B cell (primary cell): ENCODE data around the gene LIFR. TPM values are rescaled to one million over a fixed set of nuclear protein-coding genes. Genes with fewer than 3 reads are reported as not detected.

ENCODE experiments used
- ATAC-seq: fragments of 200-7000 bp; cut with Tn5 transposase; one replicate; pipeline ENCODE4 v1.10.0; 2021; ENCODE audit warnings: low read depth, mild to moderate bottlenecking, moderate number of reproducible peaks, moderate library complexity
- CTCF ChIA-PET: fragments of 350-600 bp; sonication (Branson Sonifier 250); formaldehyde crosslinking; loops from one replicate; lab custom pipeline; 2021; ENCODE audit warnings: antibody characterized with exemption, inconsistent platforms; lab: Charles Lee
- POLR2A ChIA-PET: fragments of 350-600 bp; sonication (Branson Sonifier 250); formaldehyde crosslinking; loops from one replicate; lab custom pipeline; 2021; ENCODE audit warnings: antibody characterized with exemption; lab: Charles Lee
- DNase-seq: peaks from one replicate; pipeline ENCODE4 v3.0.0; 2013
- H2AFZ ChIP-seq: 2 replicates; pipeline ENCODE4 v1.6.1; 2012; ENCODE audit warnings: mild to moderate bottlenecking, low read depth, low read length; ENCODE audit not compliant: insufficient read depth, poor library complexity, severe bottlenecking
- H3K27ac ChIP-seq, 2 donors: 1 replicate in 1 of 2; 2 replicates in 1 of 2; pipeline ENCODE4 v1.5.1; 2012 to 2013; ENCODE audit warnings: low read length in 2 of 2, mild to moderate bottlenecking in 2 of 2, moderate library complexity in 1 of 2
- H3K27me3 ChIP-seq, 4 experiments: fragments of 200-600 bp in 1 of 4; sonication (generic) in 1 of 4; replicated peaks in 1 of 4; 1 replicate in 2 of 4; 2 replicates in 2 of 4; pipeline versions ENCODE4 v1.6.1 to v1.7.0; 2013 to 2016; ENCODE audit warnings: low read length in 3 of 4, mild to moderate bottlenecking in 2 of 4, mixed read lengths in 1 of 4, moderate library complexity in 1 of 4; ENCODE audit not compliant: insufficient read depth in 4 of 4, control insufficient read depth in 3 of 4; ENCODE audit errors: control extremely low read depth in 1 of 4
- H3K36me3 ChIP-seq, 2 experiments: replicated peaks in 1 of 2; 1 replicate in 1 of 2; 2 replicates in 1 of 2; pipeline versions ENCODE4 v1.6.1 to v1.7.1; 2013; ENCODE audit warnings: low read length in 1 of 2; ENCODE audit not compliant: insufficient read depth in 2 of 2, control insufficient read depth in 1 of 2; ENCODE audit errors: control extremely low read depth in 1 of 2, extremely low read depth in 1 of 2
- H3K4me1 ChIP-seq, 2 donors: fragments of 200-600 bp in 1 of 2; sonication (generic) in 1 of 2; 1 replicate in 1 of 2; 2 replicates in 1 of 2; pipeline versions ENCODE4 v1.5.1 to v1.6.1; 2013 to 2017; ENCODE audit warnings: low read length in 2 of 2; ENCODE audit not compliant: control insufficient read depth in 2 of 2, insufficient read depth in 2 of 2
- H3K4me2 ChIP-seq: replicated peaks from 2 replicates; pipeline ENCODE3; 2012; ENCODE audit warnings: mild to moderate bottlenecking, low read depth, low read length; ENCODE audit not compliant: poor library complexity, severe bottlenecking
- H3K4me3 ChIP-seq, 5 experiments: fragments of 200-600 bp in 1 of 5; sonication (generic) in 1 of 5; 1 replicate in 3 of 5; 2 replicates in 2 of 5; pipeline versions ENCODE4 v1.5.1 to v1.7.0; 2011 to 2016; ENCODE audit warnings: low read length in 4 of 5, mild to moderate bottlenecking in 4 of 5, low read depth in 2 of 5, control low read depth in 1 of 5, moderate library complexity in 1 of 5; ENCODE audit not compliant: insufficient read depth in 1 of 5; ENCODE audit errors: control extremely low read depth in 1 of 5, extremely low read depth in 1 of 5
- H3K79me2 ChIP-seq: fragments of 200-600 bp; sonication (generic); one replicate; pipeline ENCODE4 v1.6.0; 2016; ENCODE audit warnings: low read length; ENCODE audit not compliant: control insufficient read depth, insufficient read depth
- H3K9ac ChIP-seq: fragments of 200-600 bp; sonication (generic); 2 replicates; pipeline ENCODE4 v1.6.1; 2017; ENCODE audit warnings: mild to moderate bottlenecking, low read length, moderate library complexity
- H3K9me3 ChIP-seq, 3 donors: one replicate each; pipeline versions ENCODE4 v1.6.1 to v1.7.1; 2013; ENCODE audit warnings: low read length in 2 of 3; ENCODE audit not compliant: control insufficient read depth in 2 of 3, insufficient read depth in 1 of 3; ENCODE audit errors: control extremely low read depth in 1 of 3
- H4K20me1 ChIP-seq: 2 replicates; pipeline ENCODE4 v1.6.0; 2012; ENCODE audit warnings: mild to moderate bottlenecking, low read length; ENCODE audit not compliant: insufficient read depth, control insufficient read depth, poor library complexity, severe bottlenecking
- H3K27ac Mint-ChIP-seq: one replicate; pipeline ENCODE4 v1.8.0; 2021; ENCODE audit warnings: mixed read lengths
- H3K27me3 Mint-ChIP-seq: one replicate; pipeline ENCODE4 v1.8.0; 2021; ENCODE audit warnings: mixed read lengths
- H3K4me1 Mint-ChIP-seq: one replicate; pipeline ENCODE4 v1.8.0; 2021; ENCODE audit warnings: mixed read lengths
- H3K4me3 Mint-ChIP-seq: one replicate; pipeline ENCODE4 v1.8.0; 2021; ENCODE audit warnings: mixed read lengths
- H3K9me3 Mint-ChIP-seq: one replicate; pipeline ENCODE4 v1.8.0; 2022; ENCODE audit warnings: mixed read lengths; ENCODE audit not compliant: insufficient read depth
- CTCF ChIP-seq: fragments of 200-600 bp; IDR thresholded peaks from one replicate; pipeline ENCODE4 v1.8.0; 2022; ENCODE audit warnings: antibody characterized with exemption, mild to moderate bottlenecking
- EZH2 ChIP-seq: IDR thresholded peaks from 2 replicates; pipeline ENCODE4 v1.6.1; 2012; ENCODE audit warnings: borderline replicate concordance, low read depth, mild to moderate bottlenecking, moderate library complexity, low read length; ENCODE audit not compliant: insufficient read depth, poor library complexity, severe bottlenecking
- WGBS: methylation state at CpG from one replicate; pipeline ENCODE4 v1.1.5; 2013; ENCODE audit warnings: missing lambda C conversion rate; ENCODE audit not compliant: insufficient coverage; 5-methylcytosine and 5-hydroxymethylcytosine counted together
- intact Hi-C: fragments of 100-400 bp; cut with micrococcal nuclease; formaldehyde crosslinking; loops from one replicate; pipeline ENCODE4 v1.10.0; 2022
- polyA plus RNA-seq: library from polyadenylated mRNA; depleted of rRNA; stranded (reverse); fragments of >200 nt; gene quantifications from 2 replicates; pipeline ENCODE4 v1.2.3, GENCODE V29; 2012
- total RNA-seq, 2 donors: library from RNA; stranded (reverse); fragments of 120-200 nt in 1 of 2; gene quantifications; 1 replicate in 1 of 2; 2 replicates in 1 of 2; pipeline versions ENCODE4 v1.2.3 to v1.2.4, GENCODE V29; 2013 to 2022

Gene LIFR
- total and polyA plus RNA-seq, 2 donors (not counting 1 experiment from before 2014, with no cell fraction given): not detected

GRCh38 chr5:38465702-38466423 lies 90.6 kb downstream of the LIFR start:
- Histone ChIP-seq H3K79me2 (no peaks in the 10 kb centered on the region), H3K9me3 (peaks cover 0 to 37% (median 0%) of the 10 kb centered on the region in 3 donors), H3K4me2 (no peak overlapping the region), H3K27me3 (peaks cover 0 to 64% (median 20%) of the 10 kb centered on the region in 4 experiments), H3K36me3 (no peaks in the 10 kb centered on the region), H3K4me3 (no peak overlapping the region), H3K4me1 (no peaks in the 10 kb centered on the region), H3K9ac (no peak overlapping the region), H3K27ac (no peak overlapping the region), H2AFZ (no peak overlapping the region), H4K20me1 (no peaks in the 10 kb centered on the region)
- intact Hi-C loops: no loop called here
- no peaks in the 10 kb centered on the region for H3K9me3 Mint-ChIP-seq
- 94% methylated on average over 9 of the region's 9 CpGs for WGBS
- H3K27ac Mint-ChIP-seq: no peak overlapping the region
- no peak overlapping the region for H3K4me3 Mint-ChIP-seq
- ChIA-PET POLR2A (no interaction called here), CTCF (interaction anchor here (2.9 kb wide), 1 partner anchor 24 kb away, joined by 8 read pairs; no protein-coding TSS in a partner anchor)
- H3K4me1 Mint-ChIP-seq: no peaks in the 10 kb centered on the region
- H3K27me3 Mint-ChIP-seq: peaks cover 49% of the 10 kb centered on the region
- DNase-seq: no peak
- no peak for ATAC-seq
- TF ChIP-seq CTCF: no peak
- no peak for TF ChIP-seq EZH2

GRCh38 chr5:38465061-38465460 lies 91.4 kb downstream of the LIFR start:
- no peak overlapping the region for H3K9ac ChIP-seq
- H2AFZ ChIP-seq: no peak overlapping the region
- Mint-ChIP-seq H3K27ac (no peak overlapping the region), H3K27me3 (peaks cover 50% of the 10 kb centered on the region), H3K4me1 (no peaks in the 10 kb centered on the region), H3K4me3 (no peak overlapping the region), H3K9me3 (no peaks in the 10 kb centered on the region)
- CTCF ChIA-PET: interaction anchor here (2.9 kb wide), 1 partner anchor 23 kb away, joined by 8 read pairs; no protein-coding TSS in a partner anchor
- TF ChIP-seq CTCF (no peak), EZH2 (no peak)
- H3K36me3 ChIP-seq: no peaks in the 10 kb centered on the region
- ATAC-seq: no peak
- H4K20me1 ChIP-seq: no peaks in the 10 kb centered on the region
- H3K4me1 ChIP-seq: peaks cover 0 to 4% of the 10 kb centered on the region in 2 donors
- no peak overlapping the region for H3K4me2 ChIP-seq
- H3K27ac ChIP-seq: no peak overlapping the region
- no peak for DNase-seq
- POLR2A ChIA-PET: no interaction called here
- H3K4me3 ChIP-seq: no peak overlapping the region
- peaks cover 0 to 37% (median 0%) of the 10 kb centered on the region in 3 donors for H3K9me3 ChIP-seq
- intact Hi-C loops: no loop called here
- H3K27me3 ChIP-seq: peaks cover 0 to 70% (median 25%) of the 10 kb centered on the region in 4 experiments
- H3K79me2 ChIP-seq: no peaks in the 10 kb centered on the region
- no CpG with 5 or more reads among the region's 2 CpGs for WGBS
